Osteocyte (in vitro differentiated cells): ENCODE results near the gene GPR35. TPM values are rescaled to one million over a fixed set of nuclear protein-coding genes. Genes with fewer than 3 reads are reported as not detected.

Experiments used
- DNase-seq: peaks from one replicate; pipeline ENCODE4 v3.0.0; 2021; ENCODE audit warnings: mixed read lengths; ENCODE audit not compliant: unreplicated experiment; ENCODE audit errors: extremely low spot score
- H3K27ac Mint-ChIP-seq: one replicate; pipeline ENCODE4 v1.8.0; 2021; ENCODE audit warnings: mild to moderate bottlenecking, mixed read lengths; ENCODE audit not compliant: unreplicated experiment
- H3K27me3 Mint-ChIP-seq: one replicate; pipeline ENCODE4 v1.8.0; 2021; ENCODE audit warnings: mixed read lengths; ENCODE audit not compliant: unreplicated experiment
- H3K36me3 Mint-ChIP-seq: one replicate; pipeline ENCODE4 v1.8.0; 2021; ENCODE audit warnings: mixed read lengths; ENCODE audit not compliant: unreplicated experiment
- H3K4me1 Mint-ChIP-seq: one replicate; pipeline ENCODE4 v1.8.0; 2021; ENCODE audit warnings: mixed read lengths; ENCODE audit not compliant: unreplicated experiment
- H3K4me3 Mint-ChIP-seq: one replicate; pipeline ENCODE4 v1.8.0; 2021; ENCODE audit warnings: mild to moderate bottlenecking, moderate library complexity, mixed read lengths; ENCODE audit not compliant: unreplicated experiment
- H3K9me3 Mint-ChIP-seq: one replicate; pipeline ENCODE4 v1.8.0; 2021; ENCODE audit warnings: mixed read lengths; ENCODE audit not compliant: unreplicated experiment
- total RNA-seq: library from RNA; stranded (reverse); gene quantifications from 2 replicates; pipeline ENCODE4 v1.2.1, GENCODE V29; 2021
- TF ChIP-seq, protein P1 (sequence below): fragments of 200-600 bp; sonication (generic); IDR thresholded peaks from 2 replicates; pipeline ENCODE4 v1.5.0; 2021; ENCODE audit warnings: antibody characterized with exemption, mild to moderate bottlenecking, moderate library complexity

Gene GPR35
- total RNA-seq, 1 donor from 2014 or later: 3.6 TPM

- H3K27me3 Mint-ChIP-seq: peaks cover 10% of the 10 kb centered on the region
- no peaks in the 10 kb centered on the region for H3K36me3 Mint-ChIP-seq
- no peaks in the 10 kb centered on the region for H3K9me3 Mint-ChIP-seq
- H3K27ac Mint-ChIP-seq: no peak overlapping the region
- no peak overlapping the region for H3K4me3 Mint-ChIP-seq
- H3K4me1 Mint-ChIP-seq: no peaks in the 10 kb centered on the region
- peak; percentile 80 for DNase-seq
- TF ChIP-seq, protein P1, sequence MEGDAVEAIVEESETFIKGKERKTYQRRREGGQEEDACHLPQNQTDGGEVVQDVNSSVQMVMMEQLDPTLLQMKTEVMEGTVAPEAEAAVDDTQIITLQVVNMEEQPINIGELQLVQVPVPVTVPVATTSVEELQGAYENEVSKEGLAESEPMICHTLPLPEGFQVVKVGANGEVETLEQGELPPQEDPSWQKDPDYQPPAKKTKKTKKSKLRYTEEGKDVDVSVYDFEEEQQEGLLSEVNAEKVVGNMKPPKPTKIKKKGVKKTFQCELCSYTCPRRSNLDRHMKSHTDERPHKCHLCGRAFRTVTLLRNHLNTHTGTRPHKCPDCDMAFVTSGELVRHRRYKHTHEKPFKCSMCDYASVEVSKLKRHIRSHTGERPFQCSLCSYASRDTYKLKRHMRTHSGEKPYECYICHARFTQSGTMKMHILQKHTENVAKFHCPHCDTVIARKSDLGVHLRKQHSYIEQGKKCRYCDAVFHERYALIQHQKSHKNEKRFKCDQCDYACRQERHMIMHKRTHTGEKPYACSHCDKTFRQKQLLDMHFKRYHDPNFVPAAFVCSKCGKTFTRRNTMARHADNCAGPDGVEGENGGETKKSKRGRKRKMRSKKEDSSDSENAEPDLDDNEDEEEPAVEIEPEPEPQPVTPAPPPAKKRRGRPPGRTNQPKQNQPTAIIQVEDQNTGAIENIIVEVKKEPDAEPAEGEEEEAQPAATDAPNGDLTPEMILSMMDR: no peak
These were observed 17.0 kb downstream of the GPR35 start for GRCh38 chr2:240642061-240642805.

DNA sequence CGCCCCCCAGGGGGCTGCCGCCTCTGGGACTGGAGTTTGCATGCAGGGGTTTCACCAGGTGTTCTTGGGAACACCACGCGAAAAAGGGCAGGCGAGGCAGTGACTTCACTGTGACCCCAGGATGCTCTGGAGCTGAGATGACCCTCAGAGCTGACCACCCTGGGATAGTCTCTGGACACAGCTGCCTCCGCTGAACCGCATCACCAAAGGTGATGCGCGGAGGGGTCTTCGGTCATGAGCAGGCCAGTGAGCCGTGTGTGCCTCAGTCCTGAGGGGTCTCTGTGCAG, 17.5 kb downstream of the GPR35 start:
- Mint-ChIP-seq H3K4me1 (no peaks in the 10 kb centered on the region), H3K27me3 (peaks cover 13% of the 10 kb centered on the region), H3K36me3 (no peaks in the 10 kb centered on the region), H3K4me3 (no peak overlapping the region), H3K9me3 (no peaks in the 10 kb centered on the region), H3K27ac (no peak overlapping the region)
- TF ChIP-seq, protein P1: no peak
- DNase-seq: peak; percentile 80

GRCh38 chr2:240643093-240643810, 18.0 kb downstream of the GPR35 start:
- Mint-ChIP-seq H3K36me3 (no peaks in the 10 kb centered on the region), H3K4me3 (no peak overlapping the region), H3K27ac (no peak overlapping the region), H3K27me3 (peaks cover 17% of the 10 kb centered on the region), H3K4me1 (no peaks in the 10 kb centered on the region), H3K9me3 (no peaks in the 10 kb centered on the region)
- DNase-seq: peak; percentile 81
- TF ChIP-seq, protein P1: no peak

DNA sequence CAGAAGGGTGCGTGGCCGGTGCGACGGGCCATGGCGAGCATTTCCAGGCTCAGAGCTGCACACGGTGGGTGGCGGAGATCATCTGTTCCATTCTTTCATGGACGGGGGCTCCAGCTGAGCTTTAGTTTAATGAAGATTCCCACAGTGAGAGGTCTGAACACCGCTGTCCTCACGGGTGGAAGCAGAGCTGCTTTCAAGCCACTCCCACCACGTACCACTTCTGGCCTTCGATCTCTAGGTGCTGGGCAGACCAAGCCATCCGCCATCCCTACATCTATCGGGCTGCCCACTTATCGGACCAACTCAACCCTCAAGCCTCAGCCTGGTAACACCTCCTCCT, 18.5 kb downstream of the GPR35 start:
- no peaks in the 10 kb centered on the region for H3K4me1 Mint-ChIP-seq
- H3K4me3 Mint-ChIP-seq: no peak overlapping the region
- H3K27me3 Mint-ChIP-seq: peaks cover 21% of the 10 kb centered on the region
- TF ChIP-seq, protein P1: no peak
- H3K9me3 Mint-ChIP-seq: no peaks in the 10 kb centered on the region
- peak; percentile 76 for DNase-seq
- no peaks in the 10 kb centered on the region for H3K36me3 Mint-ChIP-seq
- no peak overlapping the region for H3K27ac Mint-ChIP-seq

- TF ChIP-seq, protein P1: no peak
- peak; percentile 73 for DNase-seq
- no peak overlapping the region for H3K27ac Mint-ChIP-seq
- H3K27me3 Mint-ChIP-seq: peaks cover 23% of the 10 kb centered on the region
- no peaks in the 10 kb centered on the region for H3K9me3 Mint-ChIP-seq
- no peaks in the 10 kb centered on the region for H3K36me3 Mint-ChIP-seq
- no peak overlapping the region for H3K4me3 Mint-ChIP-seq
- H3K4me1 Mint-ChIP-seq: no peaks in the 10 kb centered on the region
These were observed 18.9 kb downstream of the GPR35 start for GRCh38 chr2:240644171-240644651.
